Testis (tissue), 2 donors: ENCODE data around the gene TTC3.

Experiments
- POLR2A ChIP-seq: fragments of 450-650 bp; IDR thresholded peaks from one replicate; pipeline ENCODE4 v1.6.1; 2017; ENCODE audit warnings: antibody characterized with exemption, mild to moderate bottlenecking, moderate library complexity
- TF ChIP-seq, protein P1 (sequence below), 3 experiments: fragments of 450-650 bp in 2 of 3; fragments of 200-600 bp in 1 of 3; sonication (generic) in 1 of 3; IDR thresholded peaks; one replicate each; pipeline ENCODE4 v1.5.1; 2016 to 2019; ENCODE audit warnings: antibody characterized with exemption in 3 of 3, mild to moderate bottlenecking in 2 of 3, moderate library complexity in 1 of 3

DNA sequence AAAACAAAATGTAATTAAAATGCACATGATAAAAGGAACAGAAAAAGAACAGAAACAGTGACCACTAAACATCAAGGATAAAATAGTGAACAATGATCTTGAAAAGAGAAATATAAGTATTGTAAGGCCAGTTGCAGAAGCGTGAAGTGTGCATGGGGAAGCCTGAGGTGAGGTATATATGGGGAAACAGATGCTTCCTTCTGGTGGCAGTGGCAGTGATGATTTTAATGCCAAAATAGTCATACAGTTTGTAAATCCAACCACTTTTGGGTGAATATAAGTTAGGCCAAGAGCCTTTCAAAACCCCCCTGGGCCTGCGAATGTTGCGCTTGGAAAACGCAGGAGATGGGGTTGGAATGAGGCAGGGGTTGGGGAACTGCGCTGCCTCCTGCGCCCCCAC lies 27.3 kb downstream of the TTC3 start:
- TF ChIP-seq, protein P1, sequence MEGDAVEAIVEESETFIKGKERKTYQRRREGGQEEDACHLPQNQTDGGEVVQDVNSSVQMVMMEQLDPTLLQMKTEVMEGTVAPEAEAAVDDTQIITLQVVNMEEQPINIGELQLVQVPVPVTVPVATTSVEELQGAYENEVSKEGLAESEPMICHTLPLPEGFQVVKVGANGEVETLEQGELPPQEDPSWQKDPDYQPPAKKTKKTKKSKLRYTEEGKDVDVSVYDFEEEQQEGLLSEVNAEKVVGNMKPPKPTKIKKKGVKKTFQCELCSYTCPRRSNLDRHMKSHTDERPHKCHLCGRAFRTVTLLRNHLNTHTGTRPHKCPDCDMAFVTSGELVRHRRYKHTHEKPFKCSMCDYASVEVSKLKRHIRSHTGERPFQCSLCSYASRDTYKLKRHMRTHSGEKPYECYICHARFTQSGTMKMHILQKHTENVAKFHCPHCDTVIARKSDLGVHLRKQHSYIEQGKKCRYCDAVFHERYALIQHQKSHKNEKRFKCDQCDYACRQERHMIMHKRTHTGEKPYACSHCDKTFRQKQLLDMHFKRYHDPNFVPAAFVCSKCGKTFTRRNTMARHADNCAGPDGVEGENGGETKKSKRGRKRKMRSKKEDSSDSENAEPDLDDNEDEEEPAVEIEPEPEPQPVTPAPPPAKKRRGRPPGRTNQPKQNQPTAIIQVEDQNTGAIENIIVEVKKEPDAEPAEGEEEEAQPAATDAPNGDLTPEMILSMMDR (IDR thresholded peaks at IDR 0.05) = no peak
- TF ChIP-seq POLR2A = no peak
